Stomach (tissue), 9 donors: Measurements from ENCODE around the gene NCOR1. TPM values are rescaled to one million over a fixed set of nuclear protein-coding genes. Genes with fewer than 3 reads are reported as not detected.

Experiments
- DNase-seq, 2 donors: peaks; one replicate each; pipeline versions ENCODE4 v3.0.0 to v3.0.0-alpha.2; 2013 to 2019
- H3K27ac ChIP-seq, 5 donors: fragments of 200-600 bp in 4 of 5; sonication (generic) in 4 of 5; one replicate each; pipeline ENCODE4 v1.5.1; 2013 to 2019; ENCODE audit warnings: mild to moderate bottlenecking in 1 of 5, moderate library complexity in 1 of 5
- H3K27me3 ChIP-seq, 3 donors: fragments of 200-600 bp; sonication (generic); one replicate each; pipeline ENCODE4 v1.5.1; 2017 to 2019; ENCODE audit warnings: mixed run types in 1 of 3
- H3K36me3 ChIP-seq, 4 donors: fragments of 200-600 bp; sonication (generic); 1 replicate in 3 of 4; 2 replicates in 1 of 4; pipeline ENCODE4 v1.5.1; 2016 to 2019
- H3K4me1 ChIP-seq, 4 donors: fragments of 200-600 bp; sonication (generic); one replicate each; pipeline ENCODE4 v1.5.1; 2016 to 2019
- H3K4me3 ChIP-seq, 4 donors: fragments of 200-600 bp; sonication (generic) in 3 of 4; one replicate each; pipeline ENCODE4 v1.5.1; 2016 to 2019; ENCODE audit warnings: mild to moderate bottlenecking in 1 of 4
- H3K9me3 ChIP-seq, 4 donors: fragments of 200-600 bp; sonication (generic); one replicate each; pipeline ENCODE4 v1.5.1; 2016 to 2019
- CTCF ChIP-seq, 7 experiments: fragments of 450-650 bp in 4 of 7; fragments of 200-600 bp in 3 of 7; sonication (generic) in 3 of 7; IDR thresholded peaks; one replicate each; pipeline ENCODE4 v1.5.1; 2016 to 2019; ENCODE audit warnings: antibody characterized with exemption in 7 of 7, control low read depth in 2 of 7, mild to moderate bottlenecking in 1 of 7
- EP300 ChIP-seq: sonication (generic); formaldehyde crosslinking; IDR thresholded peaks from one replicate; pipeline ENCODE4 v1.6.1; 2017; ENCODE audit warnings: antibody characterized with exemption
- POLR2A ChIP-seq, 4 donors: fragments of 450-650 bp; IDR thresholded peaks; one replicate each; pipeline ENCODE4 v1.6.1; 2016; ENCODE audit warnings: antibody characterized with exemption in 4 of 4, control low read depth in 2 of 4, mild to moderate bottlenecking in 1 of 4, moderate library complexity in 1 of 4
- POLR2AphosphoS5 ChIP-seq, 3 donors: sonication (generic); formaldehyde crosslinking; IDR thresholded peaks; one replicate each; pipeline ENCODE4 v1.6.1; 2016; ENCODE audit warnings: antibody characterized with exemption in 3 of 3
- WGBS, 5 donors: extraction: QIAGEN DNeasy Blood & Tissue Kit in 3 of 5; methylation state at CpG; one replicate each; pipeline versions ENCODE4 v1.1.5 to v1.1.7; 2013 to 2018; 5-methylcytosine and 5-hydroxymethylcytosine counted together
- intact Hi-C: fragments of 100-400 bp; cut with DNase I; formaldehyde crosslinking; loops from one replicate; pipeline ENCODE4 v1.15.1; 2023; ENCODE audit warnings: low total_unique reads
- polyA plus RNA-seq, 3 donors: library from polyadenylated mRNA; stranded (reverse); fragments of 200-250 nt; gene quantifications; one replicate each; pipeline ENCODE4 v1.2.3, GENCODE V29; 2013
- total RNA-seq, 5 donors: library from RNA; depleted of rRNA; stranded (reverse); fragments of >200 nt; gene quantifications; one replicate each; pipeline versions ENCODE4 v1.1.0 to v1.2.3, GENCODE V29; 2014 to 2016
- donor health status: healthy with polysubstance abuse.
- donor health status: Bipolar disorder and iron deficiency.
- donor health status: healthy.

NCOR1 gene
- total and polyA plus RNA-seq, 8 donors = 28.7 to 444 (median 255) TPM

GRCh38 chr17:16074423-16074822 is 140.9 kb downstream of the NCOR1 start:
- Histone ChIP-seq H3K4me3 (no peak overlapping the region), H3K36me3 (peaks cover 72 to 99% (median 97%) of the 10 kb centered on the region in 4 donors), H3K27ac (no peak overlapping the region), H3K4me1 (no peaks in the 10 kb centered on the region), H3K27me3 (no peaks in the 10 kb centered on the region), H3K9me3 (no peaks in the 10 kb centered on the region)
- TF ChIP-seq CTCF (IDR thresholded peaks at IDR 0.05) = no peak
- TF ChIP-seq POLR2AphosphoS5 (IDR thresholded peaks at IDR 0.05) = no peak
- TF ChIP-seq POLR2A (IDR thresholded peaks at IDR 0.05) = no peak
- no peak for TF ChIP-seq EP300
- intact Hi-C loops = no loop called here
- DNase-seq = no peak
- WGBS, 5 donors = 74 to 88% (median 79%) methylated on average over 3 of the region's 3 CpGs

- no peak for DNase-seq
- Histone ChIP-seq H3K27me3 (no peaks in the 10 kb centered on the region), H3K9me3 (no peaks in the 10 kb centered on the region), H3K27ac (no peak overlapping the region), H3K4me1 (no peaks in the 10 kb centered on the region), H3K4me3 (no peak overlapping the region), H3K36me3 (peaks cover 72 to 99% (median 97%) of the 10 kb centered on the region in 4 donors)
- 83 to 87% (median 85%) methylated on average over 4 of the region's 4 CpGs for whole genome bisulfite sequencing, 5 donors
- no peak for TF ChIP-seq POLR2A (IDR thresholded peaks at IDR 0.05)
- intact Hi-C loops = no loop called here
Observed at GRCh38 chr17:16073845-16074244, 141.5 kb downstream of the NCOR1 start.

- intact Hi-C loops = no loop called here
- Histone ChIP-seq H3K4me3 (no peak overlapping the region), H3K4me1 (peaks cover 0 to 3% (median 0%) of the 10 kb centered on the region in 4 donors), H3K36me3 (peaks cover 64 to 99% (median 96%) of the 10 kb centered on the region in 4 donors), H3K27ac (no peak overlapping the region), H3K27me3 (no peaks in the 10 kb centered on the region), H3K9me3 (no peaks in the 10 kb centered on the region)
- WGBS, 5 donors = 88 to 100% (median 97%) methylated on average over 1 of the region's 1 CpG
- no peak for TF ChIP-seq POLR2A (IDR thresholded peaks at IDR 0.05)
- TF ChIP-seq POLR2AphosphoS5 (IDR thresholded peaks at IDR 0.05) = no peak
- TF ChIP-seq EP300 = no peak
- TF ChIP-seq CTCF (IDR thresholded peaks at IDR 0.05) = no peak
- DNase-seq = no peak
Observed at GRCh38 chr17:16072031-16072430, 143.3 kb downstream of the NCOR1 start.

GRCh38 chr17:16068323-16068722 is 147.0 kb downstream of the NCOR1 start:
- DNase-seq = no peak
- Histone ChIP-seq H3K4me1 (peaks cover 0 to 3% (median 0%) of the 10 kb centered on the region in 4 donors), H3K27ac (no peak overlapping the region), H3K27me3 (no peaks in the 10 kb centered on the region), H3K4me3 (no peak overlapping the region), H3K9me3 (no peaks in the 10 kb centered on the region), H3K36me3 (peaks cover 51 to 99% (median 96%) of the 10 kb centered on the region in 4 donors)
- no peak for TF ChIP-seq POLR2A (IDR thresholded peaks at IDR 0.05)
- TF ChIP-seq POLR2AphosphoS5 (IDR thresholded peaks at IDR 0.05) = no peak
- no peak for TF ChIP-seq CTCF (IDR thresholded peaks at IDR 0.05)
- TF ChIP-seq EP300 = no peak
- intact Hi-C loops = no loop called here

- Histone ChIP-seq H3K9me3 (no peaks in the 10 kb centered on the region), H3K27ac (peak overlapping the region in 1 of 5 donors; percentile 7), H3K27me3 (no peaks in the 10 kb centered on the region), H3K4me3 (no peak overlapping the region), H3K4me1 (peaks cover 0 to 3% (median 0%) of the 10 kb centered on the region in 4 donors), H3K36me3 (peaks cover 62 to 99% (median 96%) of the 10 kb centered on the region in 4 donors)
- TF ChIP-seq POLR2AphosphoS5 (IDR thresholded peaks at IDR 0.05) = no peak
- no peak for TF ChIP-seq POLR2A (IDR thresholded peaks at IDR 0.05)
- TF ChIP-seq CTCF (IDR thresholded peaks at IDR 0.05) = no peak
- no peak for TF ChIP-seq EP300
- no peak for DNase-seq
- intact Hi-C loops = no loop called here
- 95 to 98% (median 97%) methylated on average over 4 of the region's 4 CpGs for WGBS, 5 donors
Observed at GRCh38 chr17:16066125-16066524, 149.2 kb downstream of the NCOR1 start.
